GM19035 (cell line): ENCODE results near the gene SHROOM3.

Source experiments
- ATAC-seq: cut with Tn5 transposase; IDR thresholded peaks from one replicate; pipeline ENCODE4 v1.9.1; 2021; ENCODE audit not compliant: unreplicated experiment

Gene SHROOM3

DNA sequence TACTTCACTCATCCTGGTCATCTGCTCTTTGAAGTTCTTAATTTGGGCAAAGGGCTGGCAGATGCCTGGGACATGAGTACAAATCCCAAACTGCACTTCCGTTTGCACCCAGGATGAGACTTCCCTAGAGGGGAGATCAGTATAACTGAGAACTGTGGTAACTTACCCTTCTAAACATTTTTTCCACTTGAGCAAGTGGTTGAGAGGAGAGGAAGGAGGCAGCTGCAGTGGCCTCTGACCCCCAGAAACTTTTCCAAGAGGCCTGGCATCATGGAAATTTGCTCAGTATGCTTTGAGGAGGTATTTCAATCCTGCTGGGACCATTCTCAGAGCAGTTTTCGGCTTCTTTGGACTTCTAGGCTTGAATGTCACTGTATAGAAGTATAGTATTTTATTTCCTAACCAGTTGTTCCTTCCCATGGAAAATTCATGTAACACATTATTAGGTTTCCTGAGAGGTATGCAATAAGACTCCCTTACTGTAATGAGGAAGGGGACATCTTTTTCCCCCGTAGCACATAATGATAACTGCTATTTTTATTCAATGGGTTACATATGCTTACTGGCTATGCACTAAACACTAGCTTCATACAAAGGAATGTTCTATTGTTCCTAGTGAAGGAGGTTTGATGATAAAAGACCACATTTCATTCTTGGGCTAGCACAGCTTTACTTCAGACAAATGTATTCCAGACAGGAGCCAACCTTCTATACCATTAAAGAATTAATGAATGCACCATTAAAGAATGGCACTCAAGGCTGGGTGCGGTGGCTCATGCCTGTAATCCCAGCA, 129.3 kb downstream of the SHROOM3 start:
- no peak for ATAC-seq

DNA sequence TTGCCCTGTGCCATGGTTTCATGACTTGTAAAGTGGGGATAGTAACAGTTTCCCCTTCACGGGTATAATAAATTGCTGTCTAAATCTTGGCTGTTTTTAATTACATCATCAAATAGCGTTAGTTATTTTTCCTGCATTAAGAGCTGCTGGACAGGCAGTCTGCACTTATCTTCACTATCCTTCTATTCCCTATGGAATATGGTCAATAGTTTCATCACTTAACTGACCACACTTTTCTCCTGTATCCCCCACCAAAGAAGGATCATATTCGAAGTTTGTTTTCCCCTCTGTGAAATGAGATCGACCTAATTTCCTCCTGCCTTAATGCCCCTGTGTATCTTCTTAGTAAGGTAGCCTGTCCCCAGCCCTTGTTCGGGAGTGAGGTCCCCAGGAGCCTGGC, 133.2 kb downstream of the SHROOM3 start:
- ATAC-seq: no peak

- ATAC-seq: no peak
These were observed 134.2 kb downstream of the SHROOM3 start for GRCh38 chr4:76569225-76569624.

DNA sequence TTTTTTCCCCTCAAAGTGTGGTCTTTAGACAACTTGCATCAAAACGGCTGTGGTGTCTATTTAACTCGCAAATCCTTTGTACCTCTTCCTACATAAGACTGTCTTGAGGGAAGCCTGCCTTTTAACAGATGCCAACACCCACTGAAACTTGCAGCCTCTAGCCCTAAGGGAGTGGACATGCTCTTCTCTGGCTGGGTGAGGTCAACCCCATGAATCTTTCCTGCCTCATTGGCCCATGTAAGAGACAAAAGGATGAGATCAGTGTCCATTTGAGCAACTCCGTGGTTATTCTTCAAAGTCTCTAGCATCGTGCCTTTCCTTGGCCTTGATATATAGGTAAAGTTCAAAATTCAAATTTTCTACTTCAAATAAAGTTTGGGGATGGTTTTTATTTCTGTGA, 134.7 kb downstream of the SHROOM3 start:
- ATAC-seq: no peak

- ATAC-seq: no peak
These were observed 135.3 kb downstream of the SHROOM3 start for GRCh38 chr4:76570141-76570973.

GRCh38 chr4:76571274-76571673, 136.2 kb downstream of the SHROOM3 start:
- no peak for ATAC-seq

DNA sequence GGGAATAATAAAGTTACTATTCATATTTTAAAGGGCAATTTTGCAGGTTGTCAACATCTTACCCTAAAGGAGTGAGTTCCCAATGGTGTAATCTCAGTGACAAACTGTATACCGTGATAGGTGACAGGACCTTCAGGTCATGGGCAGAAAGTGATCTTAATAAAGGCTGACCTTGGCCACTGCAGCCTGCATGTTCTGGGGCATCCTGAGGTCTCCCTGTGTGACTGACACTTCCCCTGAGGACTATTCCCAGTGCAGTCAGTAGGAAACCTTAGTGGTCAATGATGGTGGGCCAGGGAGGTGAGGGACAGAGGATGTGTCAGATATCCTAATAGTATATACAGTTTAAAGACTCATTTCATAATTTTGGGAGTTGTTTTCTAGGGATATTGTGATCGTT, 137.2 kb downstream of the SHROOM3 start:
- ATAC-seq: no peak

GRCh38 chr4:76576824-76577223, 141.8 kb downstream of the SHROOM3 start:
- no peak for ATAC-seq

DNA sequence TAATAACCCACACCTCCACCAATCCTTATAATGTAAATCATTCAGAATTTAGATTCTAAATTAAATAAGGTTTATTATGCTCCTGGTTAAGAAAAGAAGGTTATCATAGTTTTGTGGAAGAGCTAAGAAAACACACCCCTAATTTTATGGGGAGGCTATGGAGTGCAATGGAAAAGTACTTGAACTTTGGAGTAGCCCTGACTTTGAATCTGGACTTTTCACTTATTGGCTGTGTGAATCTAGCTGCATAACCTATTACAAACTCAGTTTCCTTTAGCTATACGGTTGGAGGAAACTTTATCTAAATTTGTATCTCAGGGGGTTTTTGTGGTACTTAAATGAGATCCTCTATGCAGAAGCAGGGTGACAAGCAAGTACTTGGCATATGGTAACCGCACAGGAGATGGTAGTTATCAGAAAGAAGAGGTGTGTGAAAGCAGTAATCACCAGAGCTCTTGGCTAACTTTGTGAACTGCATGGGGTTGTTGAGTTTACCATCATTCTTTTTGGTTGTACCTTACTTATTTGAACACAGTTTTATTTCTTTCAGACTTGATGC, 143.1 kb downstream of the SHROOM3 start:
- ATAC-seq: no peak

DNA sequence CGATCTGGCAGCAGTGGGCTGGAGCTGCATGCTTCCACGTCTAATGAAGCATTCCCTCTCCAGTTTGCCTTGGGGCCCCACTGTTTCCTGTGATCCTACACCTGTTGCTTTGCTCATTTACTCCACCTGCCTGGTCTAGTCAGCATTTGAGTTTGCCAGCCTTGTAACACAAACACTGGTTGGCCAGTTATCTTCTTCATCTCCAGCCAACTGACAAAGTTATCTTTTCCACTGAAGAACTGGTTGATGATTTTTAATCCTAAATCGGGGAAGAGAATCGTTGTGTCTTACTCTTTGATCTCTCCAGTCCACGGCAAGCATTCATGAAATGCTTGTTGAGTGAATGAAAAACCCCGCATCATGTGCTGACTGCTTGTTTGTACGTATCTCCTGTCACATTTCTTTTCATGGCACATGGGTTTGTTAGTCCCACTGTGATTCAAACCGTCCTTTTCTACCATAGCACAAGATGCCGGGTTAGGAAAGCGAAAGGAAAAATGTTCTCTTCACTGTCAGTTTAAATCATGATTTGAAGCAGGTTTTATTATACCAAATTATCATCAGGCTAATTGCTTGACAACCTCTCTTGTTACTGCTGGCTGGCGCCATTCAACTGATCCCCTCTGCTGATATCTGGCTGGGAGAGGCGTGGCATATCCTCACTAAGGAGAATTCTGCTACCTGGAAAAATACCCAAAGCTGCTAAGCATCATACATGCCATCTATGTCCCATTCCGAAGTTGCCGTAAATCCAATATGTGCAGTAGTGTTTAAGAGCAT, 144.8 kb downstream of the SHROOM3 start:
- no peak for ATAC-seq

DNA sequence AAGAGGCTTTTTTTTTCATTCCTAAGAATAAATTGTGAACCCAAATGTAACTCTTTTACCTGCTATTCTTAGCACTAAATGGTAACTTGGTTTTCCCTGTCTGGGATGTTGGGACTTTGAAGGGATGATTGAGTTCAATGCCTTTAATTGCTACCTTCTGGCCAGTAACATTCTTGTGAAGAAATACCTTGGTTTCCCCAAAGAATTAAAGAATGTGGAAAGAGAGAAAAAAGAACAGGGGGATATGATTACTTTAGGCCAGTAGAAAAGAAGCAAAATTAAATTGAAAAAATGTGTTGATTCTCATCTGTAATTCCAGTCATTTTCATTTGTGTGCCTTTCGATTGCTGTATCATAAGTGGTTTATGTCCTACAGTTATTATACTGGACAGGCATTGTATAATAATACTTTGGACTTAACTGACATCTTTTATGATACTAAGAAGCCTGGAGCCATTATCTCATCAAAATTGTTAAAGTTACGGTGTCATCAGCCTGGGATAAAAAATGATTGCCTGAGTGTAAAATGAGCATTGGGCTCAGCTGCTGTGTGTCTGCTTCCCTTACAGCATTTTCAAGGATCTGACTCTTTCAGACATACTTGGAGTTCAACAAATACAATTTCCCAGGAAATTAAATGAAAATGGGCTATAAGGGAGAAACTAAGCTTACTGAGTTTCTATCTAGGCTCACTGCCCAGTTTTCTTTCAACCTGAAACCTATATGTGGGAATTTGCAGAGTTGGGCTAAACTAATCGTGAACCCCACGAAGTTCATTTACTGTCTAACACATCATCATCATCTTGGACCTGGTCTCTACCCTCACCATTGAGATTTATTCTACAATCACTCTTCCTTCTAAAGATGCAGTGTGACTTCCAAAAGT, 146.3 kb downstream of the SHROOM3 start:
- no peak for ATAC-seq

DNA sequence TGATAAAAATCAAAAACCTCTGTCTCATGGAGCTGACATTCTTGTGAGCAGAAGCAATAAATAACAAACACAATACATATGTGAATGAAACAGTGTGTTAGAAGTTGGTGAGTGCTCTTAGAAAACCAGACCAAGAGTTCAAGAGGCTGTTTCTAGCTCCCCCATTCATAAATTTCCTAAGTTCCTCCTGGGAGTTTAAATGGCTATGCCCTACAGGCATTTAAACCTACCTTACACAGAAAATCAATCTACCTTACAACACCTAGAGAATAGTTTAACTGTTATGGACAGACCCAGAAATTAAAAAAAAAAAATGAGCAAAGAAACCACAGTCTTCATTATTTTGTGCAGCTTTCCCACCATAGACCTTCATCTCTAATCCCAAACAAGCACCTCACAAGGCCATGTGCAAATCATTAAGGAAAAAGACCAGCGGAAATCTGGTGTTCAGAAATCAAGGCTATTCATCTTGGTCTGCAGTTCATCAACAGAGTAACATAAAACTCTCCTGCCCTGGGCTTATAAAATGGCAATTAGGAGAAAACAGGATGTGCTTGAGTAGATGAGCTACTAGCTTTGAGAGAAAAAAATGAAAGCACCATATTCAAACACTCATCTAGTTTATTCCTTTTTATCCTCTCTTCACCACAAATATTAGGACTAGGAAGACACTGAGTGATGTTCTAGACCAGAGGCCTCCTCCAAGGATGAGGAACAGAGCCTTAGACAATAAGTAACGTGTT, 147.2 kb downstream of the SHROOM3 start:
- no peak for ATAC-seq

GRCh38 chr4:76582817-76583087, 147.7 kb downstream of the SHROOM3 start:
- no peak for ATAC-seq

DNA sequence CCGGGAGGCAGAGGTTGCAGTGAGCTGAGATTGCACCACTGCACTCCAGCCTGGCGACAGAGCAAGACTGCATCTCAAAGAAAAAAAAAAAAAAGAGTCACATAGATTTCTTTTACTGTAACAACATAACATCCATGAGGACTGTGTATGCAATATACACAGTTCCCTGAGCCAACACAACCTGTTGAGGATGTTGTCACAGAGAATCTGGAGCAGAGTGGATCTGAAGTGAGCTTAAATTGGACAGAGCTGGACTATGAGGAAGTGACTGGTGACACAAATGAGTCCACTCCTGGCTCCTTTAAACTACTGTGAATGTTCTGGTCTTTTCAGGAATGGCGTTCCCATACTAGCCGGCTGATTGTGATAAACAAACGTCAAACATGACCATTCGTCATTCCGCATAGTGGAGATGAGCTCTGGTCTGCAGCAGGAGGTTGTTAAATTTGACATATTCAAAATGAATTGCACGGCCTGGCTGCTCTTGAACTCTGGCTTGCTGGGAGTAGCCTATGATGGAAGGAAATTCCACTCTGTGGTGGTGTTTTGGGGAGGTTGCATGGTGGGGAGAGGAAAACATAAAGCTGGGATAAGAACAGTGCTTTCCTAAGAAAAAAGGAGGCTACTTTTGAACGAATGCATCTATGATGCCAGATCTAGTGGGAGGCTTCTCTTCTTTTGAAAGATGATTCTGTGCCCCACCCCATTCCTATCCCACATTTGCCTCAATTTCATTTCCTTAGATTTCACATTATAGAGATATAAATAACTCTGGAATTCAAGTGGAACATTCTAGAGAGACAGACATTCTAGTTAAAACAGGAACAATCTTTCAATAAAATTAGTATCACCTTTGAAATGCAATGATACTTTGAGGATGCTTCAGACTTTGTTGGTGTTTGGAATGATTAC, 149.5 kb downstream of the SHROOM3 start:
- ATAC-seq: no peak

- ATAC-seq: no peak
These were observed 150.2 kb downstream of the SHROOM3 start for GRCh38 chr4:76585272-76585671.

DNA sequence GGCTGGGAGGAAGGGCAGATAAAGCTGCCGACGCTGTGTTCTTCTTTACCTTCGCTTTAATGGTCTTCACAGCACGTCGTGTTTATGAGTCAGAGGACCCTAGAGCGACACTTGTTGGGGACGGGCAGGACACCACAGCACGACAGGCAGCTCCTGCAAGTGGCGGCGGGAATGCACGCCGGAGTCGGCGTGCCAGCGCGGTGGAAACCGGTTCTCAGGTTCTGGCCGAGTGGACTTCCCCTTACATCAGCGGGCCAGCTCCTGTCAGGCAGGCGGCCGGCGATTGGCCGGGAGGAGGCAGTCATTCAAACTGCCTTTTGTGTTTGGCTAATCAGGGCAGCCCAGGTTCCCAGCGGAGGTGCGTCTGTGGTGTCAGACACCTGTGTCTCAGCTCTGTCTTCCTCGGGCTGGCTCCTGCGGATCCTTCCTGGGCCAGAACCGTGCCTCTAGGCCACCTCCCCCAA, 150.9 kb downstream of the SHROOM3 start:
- ATAC-seq: peak; percentile 94

DNA sequence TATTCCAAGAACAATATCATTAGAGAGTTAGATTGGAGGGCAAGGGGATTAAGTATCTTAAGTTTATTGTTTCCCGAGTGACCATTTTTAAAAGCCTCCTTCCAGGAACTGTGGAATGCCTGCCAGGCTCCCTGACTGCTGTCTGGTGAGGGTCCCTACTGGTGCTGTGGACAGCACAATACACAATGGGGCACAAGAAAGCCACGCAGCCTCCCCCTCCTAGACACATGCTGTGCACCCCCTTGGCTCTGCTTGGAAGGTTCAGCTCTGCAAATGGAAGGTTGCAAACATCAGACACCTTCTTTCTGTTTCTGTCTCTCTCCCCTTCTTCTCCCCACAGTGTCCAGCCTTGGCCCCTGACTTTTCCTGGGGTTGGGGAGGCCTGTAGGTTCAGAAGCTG, 153.2 kb downstream of the SHROOM3 start:
- ATAC-seq: no peak

DNA sequence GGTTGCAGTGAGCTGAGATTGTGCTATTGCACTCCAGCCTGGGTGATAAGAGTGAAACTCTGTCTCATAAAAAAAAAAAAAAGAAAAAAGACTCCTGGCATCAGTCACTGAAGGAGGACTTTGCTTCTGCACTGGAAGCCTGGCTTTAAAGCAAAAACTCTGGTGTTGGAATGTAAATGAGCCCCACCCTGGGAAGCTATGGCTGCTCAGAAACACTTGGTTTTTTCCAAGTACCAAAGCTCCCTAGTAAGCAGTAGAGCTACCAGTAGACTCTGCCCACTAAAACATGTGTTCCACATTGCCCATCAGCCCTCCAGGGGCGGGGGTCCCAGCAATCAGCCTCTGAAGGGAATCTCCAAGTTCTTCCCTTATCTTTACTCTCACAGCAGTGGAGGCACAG, 154.4 kb downstream of the SHROOM3 start:
- no peak for ATAC-seq
